NT2/D1 (cell line): ENCODE data around the gene UBE2Z.

ENCODE experiments used
- DNase-seq: peaks from one replicate; pipeline ENCODE4 v3.0.0-alpha.2; 2011; ENCODE audit warnings: low read depth, low spot score
- H3K27me3 ChIP-seq: 2 replicates; pipeline ENCODE4 v1.6.0; 2011; ENCODE audit warnings: mild to moderate bottlenecking; ENCODE audit not compliant: insufficient read length, insufficient read depth
- H3K36me3 ChIP-seq: 2 replicates; pipeline ENCODE4 v1.6.1; 2011; ENCODE audit warnings: mild to moderate bottlenecking, low read length, mixed read lengths; ENCODE audit not compliant: insufficient read depth, insufficient read length
- H3K4me1 ChIP-seq: 2 replicates; pipeline ENCODE4 v1.5.1; 2011; ENCODE audit not compliant: insufficient read depth, insufficient read length
- H3K4me3 ChIP-seq: 2 replicates; pipeline ENCODE4 v1.5.1; 2011; ENCODE audit warnings: low read depth; ENCODE audit not compliant: insufficient read length
- H3K9ac ChIP-seq: 2 replicates; pipeline ENCODE4 v1.6.0; 2011; ENCODE audit warnings: low read depth; ENCODE audit not compliant: insufficient read length
- H3K9me3 ChIP-seq: 2 replicates; pipeline ENCODE4 v1.5.1; 2011; ENCODE audit warnings: mild to moderate bottlenecking, low read length; ENCODE audit not compliant: insufficient read depth
- SUZ12 ChIP-seq: IDR thresholded peaks from 2 replicates; pipeline ENCODE4 v1.6.1; 2011; ENCODE audit not compliant: insufficient read length, insufficient read depth; ENCODE audit errors: extremely low read depth
- YY1 ChIP-seq: IDR thresholded peaks from 2 replicates; pipeline ENCODE4 v1.6.1; 2011; ENCODE audit not compliant: insufficient read length, insufficient read depth
- ZNF274 ChIP-seq: IDR thresholded peaks from 2 replicates; pipeline ENCODE4 v1.6.1; 2011; ENCODE audit warnings: mild to moderate bottlenecking, low read depth, low read length

Gene UBE2Z

GRCh38 chr17:48905987-48906515 lies 2.2 kb upstream of the UBE2Z start:
- TF ChIP-seq YY1 (no peak), ZNF274 (no peak), SUZ12 (no peak)
- Histone ChIP-seq H3K4me1 (no peaks in the 10 kb centered on the region), H3K9ac (no peak overlapping the region), H3K4me3 (no peak overlapping the region), H3K27me3 (no peaks in the 10 kb centered on the region), H3K9me3 (no peaks in the 10 kb centered on the region), H3K36me3 (peaks cover 22% of the 10 kb centered on the region)
- DNase-seq = no peak

GRCh38 chr17:48907713-48908046 lies 527 bp upstream of the UBE2Z start:
- Histone ChIP-seq H3K27me3 (no peaks in the 10 kb centered on the region), H3K9me3 (no peaks in the 10 kb centered on the region), H3K4me1 (no peaks in the 10 kb centered on the region), H3K9ac (peak overlapping the region; percentile 96), H3K4me3 (peak overlapping the region; percentile 82), H3K36me3 (peaks cover 38% of the 10 kb centered on the region)
- no peak for DNase-seq
- TF ChIP-seq SUZ12 = no peak
- TF ChIP-seq ZNF274 = no peak
- no peak for TF ChIP-seq YY1

- Histone ChIP-seq H3K9ac (peak overlapping the region; percentile 96), H3K36me3 (peaks cover 49% of the 10 kb centered on the region), H3K4me3 (peak overlapping the region; percentile 82), H3K9me3 (no peaks in the 10 kb centered on the region), H3K4me1 (no peaks in the 10 kb centered on the region), H3K27me3 (no peaks in the 10 kb centered on the region)
- peak; percentile 86 for DNase-seq
- TF ChIP-seq ZNF274 = no peak
- TF ChIP-seq SUZ12 = no peak
- TF ChIP-seq YY1 = no peak
These were observed 717 bp downstream of the UBE2Z start for GRCh38 chr17:48908853-48909394.

GRCh38 chr17:48909783-48910182 lies 1.6 kb downstream of the UBE2Z start:
- peak overlapping the region; percentile 90 for H3K9ac ChIP-seq
- TF ChIP-seq YY1 (no peak), SUZ12 (no peak), ZNF274 (no peak)
- H3K4me3 ChIP-seq = peak overlapping the region; percentile 72
- DNase-seq = no peak
- H3K9me3 ChIP-seq = no peaks in the 10 kb centered on the region
- H3K36me3 ChIP-seq = peaks cover 57% of the 10 kb centered on the region
- no peaks in the 10 kb centered on the region for H3K27me3 ChIP-seq
- no peaks in the 10 kb centered on the region for H3K4me1 ChIP-seq

- Histone ChIP-seq H3K4me1 (no peaks in the 10 kb centered on the region), H3K4me3 (no peak overlapping the region), H3K9me3 (no peaks in the 10 kb centered on the region), H3K36me3 (peaks cover 61% of the 10 kb centered on the region), H3K27me3 (no peaks in the 10 kb centered on the region), H3K9ac (no peak overlapping the region)
- TF ChIP-seq ZNF274 = no peak
- TF ChIP-seq YY1 = no peak
- no peak for TF ChIP-seq SUZ12
- DNase-seq = no peak
These were observed 2.2 kb downstream of the UBE2Z start for GRCh38 chr17:48910370-48910769.

- H3K27me3 ChIP-seq = no peaks in the 10 kb centered on the region
- H3K4me1 ChIP-seq = no peaks in the 10 kb centered on the region
- DNase-seq = no peak
- no peak overlapping the region for H3K4me3 ChIP-seq
- TF ChIP-seq YY1 = no peak
- no peak for TF ChIP-seq ZNF274
- no peak for TF ChIP-seq SUZ12
- peaks cover 71% of the 10 kb centered on the region for H3K36me3 ChIP-seq
- no peaks in the 10 kb centered on the region for H3K9me3 ChIP-seq
- no peak overlapping the region for H3K9ac ChIP-seq
These were observed 4.3 kb downstream of the UBE2Z start for GRCh38 chr17:48912476-48912875.

GRCh38 chr17:48915459-48916282 lies 7.5 kb downstream of the UBE2Z start:
- DNase-seq = no peak
- H3K4me1 ChIP-seq = no peaks in the 10 kb centered on the region
- no peaks in the 10 kb centered on the region for H3K27me3 ChIP-seq
- H3K9me3 ChIP-seq = no peaks in the 10 kb centered on the region
- no peak overlapping the region for H3K9ac ChIP-seq
- H3K36me3 ChIP-seq = peaks cover 90% of the 10 kb centered on the region
- TF ChIP-seq SUZ12 (no peak), ZNF274 (no peak), YY1 (no peak)
- no peak overlapping the region for H3K4me3 ChIP-seq
